ENCODE data around the gene UBE3B.

Gene UBE3B

DNA sequence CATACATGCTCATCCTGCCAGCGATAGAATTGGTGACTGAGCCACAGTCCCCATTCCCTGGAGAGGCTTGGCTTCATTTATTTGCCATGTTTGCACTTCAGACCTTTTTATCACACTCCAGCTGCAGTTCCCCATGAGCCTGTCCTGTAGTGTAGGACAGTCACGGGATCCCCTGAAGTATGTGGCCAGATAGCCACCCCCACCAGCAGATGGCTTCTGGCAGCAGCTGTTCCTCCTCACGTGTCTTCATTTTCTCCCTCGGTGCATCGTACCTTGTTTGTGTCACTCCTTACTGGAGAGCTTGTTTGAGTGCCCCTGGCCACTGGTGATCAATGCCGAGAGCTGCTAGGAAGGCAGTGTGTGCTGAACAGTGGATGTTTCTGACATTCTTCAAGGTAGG, 40.2 kb downstream of the UBE3B start:
- no peak overlapping the region for H3K27ac Mint-ChIP-seq
- no peaks in the 10 kb centered on the region for H3K4me1 Mint-ChIP-seq (ENCODE audit: low read depth)
- H3K9me3 Mint-ChIP-seq (ENCODE audit: low read depth): no peaks in the 10 kb centered on the region
- H3K4me3 Mint-ChIP-seq: no peak overlapping the region
- no peaks in the 10 kb centered on the region for H3K27me3 Mint-ChIP-seq
- H3K36me3 Mint-ChIP-seq: peaks cover 5% of the 10 kb centered on the region

DNA sequence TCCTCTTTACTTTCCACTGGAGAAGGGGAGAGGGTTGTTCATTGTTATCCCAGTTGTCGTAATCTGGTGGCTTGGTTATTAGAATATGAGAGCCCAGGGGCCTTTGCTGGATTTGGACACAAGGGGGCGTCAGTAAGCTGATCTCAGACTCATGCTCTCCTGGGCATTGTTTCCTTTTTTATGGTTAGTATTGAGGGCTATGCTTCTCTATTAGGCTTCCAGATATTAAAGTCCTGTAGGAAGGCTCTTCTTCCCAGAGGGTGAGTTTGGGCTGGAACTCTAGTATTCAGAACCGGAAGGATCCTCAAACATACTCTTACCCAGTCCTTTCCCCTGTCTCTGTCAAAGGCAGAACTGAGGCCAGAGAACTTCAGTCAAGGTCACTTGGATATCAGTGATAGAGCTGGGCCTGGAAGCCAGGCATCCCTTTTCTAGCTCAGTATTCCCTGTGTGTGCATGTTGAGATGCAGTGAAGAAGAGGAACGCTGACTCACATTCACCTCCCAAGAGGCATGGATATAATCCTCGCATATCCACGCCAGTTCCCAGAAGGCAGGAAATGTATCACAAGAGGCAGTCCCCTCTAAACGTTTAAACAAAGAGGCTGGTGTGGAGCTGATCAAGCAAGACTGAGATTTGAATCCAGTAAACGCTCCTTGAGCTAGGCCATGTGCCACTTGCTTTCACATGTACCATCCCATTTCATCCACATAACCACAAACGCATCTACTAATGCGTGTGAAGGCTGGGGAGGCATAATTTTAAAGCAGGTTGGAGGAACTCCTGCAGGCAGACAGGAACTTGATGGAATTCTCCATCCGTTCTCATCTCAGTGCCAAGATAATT, 41.6 kb downstream of the UBE3B start:
- Mint-ChIP-seq H3K4me1 (ENCODE audit: low read depth) (no peaks in the 10 kb centered on the region), H3K27ac (no peak overlapping the region), H3K27me3 (no peaks in the 10 kb centered on the region), H3K36me3 (peaks cover 5% of the 10 kb centered on the region), H3K4me3 (no peak overlapping the region), H3K9me3 (ENCODE audit: low read depth) (no peaks in the 10 kb centered on the region)

DNA sequence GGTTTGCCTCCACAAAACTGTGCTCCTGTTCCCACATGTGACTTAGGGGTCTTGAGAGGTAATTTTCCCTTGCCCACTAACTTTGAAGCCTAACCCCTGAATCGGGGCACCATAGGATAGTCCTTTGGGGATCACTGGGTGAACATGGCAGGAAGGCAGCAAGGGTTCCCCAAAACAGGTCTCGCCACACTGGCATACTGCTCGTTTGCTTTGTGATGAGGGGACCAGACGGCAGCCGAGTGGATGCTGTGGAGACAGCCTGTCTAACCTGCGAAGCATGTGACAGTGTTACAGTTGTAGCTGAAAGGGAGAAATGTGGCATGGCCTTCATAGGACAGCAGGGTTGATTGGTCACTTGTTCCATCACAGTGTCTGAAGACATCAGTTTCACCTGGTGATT, 42.4 kb downstream of the UBE3B start:
- Mint-ChIP-seq H3K36me3 (peaks cover 5% of the 10 kb centered on the region), H3K4me3 (no peak overlapping the region), H3K27me3 (no peaks in the 10 kb centered on the region), H3K27ac (no peak overlapping the region), H3K4me1 (ENCODE audit: low read depth) (no peaks in the 10 kb centered on the region), H3K9me3 (ENCODE audit: low read depth) (no peaks in the 10 kb centered on the region)

DNA sequence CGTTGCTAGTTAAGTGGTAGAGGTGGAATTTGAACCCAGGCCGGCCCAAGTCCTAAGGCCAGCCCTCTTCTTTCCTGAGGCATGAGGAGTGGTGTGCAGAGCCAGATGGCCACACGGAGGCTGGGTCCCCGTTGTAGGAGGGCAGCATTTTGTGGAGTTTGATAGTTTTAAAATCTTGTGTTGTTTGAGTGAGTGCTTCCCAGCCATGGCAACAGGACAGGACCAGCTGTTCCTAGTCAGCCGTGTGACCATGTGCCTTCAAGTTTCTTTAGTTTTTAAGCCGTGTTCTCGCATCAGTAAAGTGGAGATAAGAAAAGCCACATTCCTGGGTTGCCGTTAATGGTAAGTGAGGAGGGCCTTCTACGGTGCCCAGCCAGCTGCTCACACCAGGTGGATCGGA, 44.4 kb downstream of the UBE3B start:
- Mint-ChIP-seq H3K27me3 (no peaks in the 10 kb centered on the region), H3K4me3 (no peak overlapping the region), H3K27ac (no peak overlapping the region), H3K9me3 (ENCODE audit: low read depth) (no peaks in the 10 kb centered on the region), H3K36me3 (peaks cover 2% of the 10 kb centered on the region), H3K4me1 (ENCODE audit: low read depth) (no peaks in the 10 kb centered on the region)

DNA sequence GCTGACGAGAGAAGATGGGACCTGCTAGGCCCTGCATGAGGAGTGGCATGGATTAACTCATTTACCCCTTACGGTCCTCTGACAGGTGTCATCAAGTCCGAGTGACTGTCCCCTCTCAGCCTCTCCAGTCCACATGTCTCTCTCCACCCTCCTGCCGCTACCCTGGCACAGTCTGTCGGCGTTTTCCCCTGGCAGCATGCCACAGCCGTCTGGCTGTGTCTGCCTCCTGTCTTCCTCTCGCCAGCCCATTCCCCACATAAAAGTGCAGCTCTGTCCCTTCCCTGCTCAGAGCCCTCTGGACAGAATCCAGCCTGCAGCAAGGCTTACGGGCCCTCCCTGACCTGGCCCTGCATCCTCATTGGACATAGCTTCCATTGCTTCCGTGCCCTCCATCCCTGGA, 45.6 kb downstream of the UBE3B start:
- Mint-ChIP-seq H3K36me3 (no peaks in the 10 kb centered on the region), H3K27ac (no peak overlapping the region)

DNA sequence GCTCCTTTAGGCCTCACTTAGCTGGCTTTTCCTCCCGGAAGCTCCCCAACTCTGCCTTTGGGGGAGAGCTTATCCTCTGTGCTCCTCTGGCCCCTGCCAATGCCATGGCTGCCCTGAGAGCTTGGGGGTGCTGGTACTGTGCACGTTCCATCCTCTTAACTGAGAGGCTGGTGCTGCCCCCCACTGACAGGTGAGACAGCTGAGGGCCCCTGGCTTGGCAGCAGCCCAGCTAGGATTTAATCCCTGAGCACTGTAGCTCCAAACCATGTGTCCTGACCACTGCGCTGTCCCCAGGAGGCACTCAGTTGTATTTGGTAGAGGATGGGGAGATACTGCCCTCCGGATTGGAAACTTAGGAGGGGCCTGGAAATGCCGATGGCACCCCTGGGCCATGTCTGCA, 46.1 kb downstream of the UBE3B start:
- Mint-ChIP-seq H3K36me3 (no peaks in the 10 kb centered on the region), H3K9me3 (ENCODE audit: low read depth) (no peaks in the 10 kb centered on the region), H3K4me1 (ENCODE audit: low read depth) (no peaks in the 10 kb centered on the region), H3K4me3 (no peak overlapping the region), H3K27me3 (no peaks in the 10 kb centered on the region), H3K27ac (no peak overlapping the region)

More for the DNA sequence above, 45.6 kb downstream of the UBE3B start:
- H3K4me1 Mint-ChIP-seq (ENCODE audit: low read depth): no peaks in the 10 kb centered on the region
- H3K4me3 Mint-ChIP-seq: no peak overlapping the region
- no peaks in the 10 kb centered on the region for H3K27me3 Mint-ChIP-seq
- no peaks in the 10 kb centered on the region for H3K9me3 Mint-ChIP-seq (ENCODE audit: low read depth)

DNA sequence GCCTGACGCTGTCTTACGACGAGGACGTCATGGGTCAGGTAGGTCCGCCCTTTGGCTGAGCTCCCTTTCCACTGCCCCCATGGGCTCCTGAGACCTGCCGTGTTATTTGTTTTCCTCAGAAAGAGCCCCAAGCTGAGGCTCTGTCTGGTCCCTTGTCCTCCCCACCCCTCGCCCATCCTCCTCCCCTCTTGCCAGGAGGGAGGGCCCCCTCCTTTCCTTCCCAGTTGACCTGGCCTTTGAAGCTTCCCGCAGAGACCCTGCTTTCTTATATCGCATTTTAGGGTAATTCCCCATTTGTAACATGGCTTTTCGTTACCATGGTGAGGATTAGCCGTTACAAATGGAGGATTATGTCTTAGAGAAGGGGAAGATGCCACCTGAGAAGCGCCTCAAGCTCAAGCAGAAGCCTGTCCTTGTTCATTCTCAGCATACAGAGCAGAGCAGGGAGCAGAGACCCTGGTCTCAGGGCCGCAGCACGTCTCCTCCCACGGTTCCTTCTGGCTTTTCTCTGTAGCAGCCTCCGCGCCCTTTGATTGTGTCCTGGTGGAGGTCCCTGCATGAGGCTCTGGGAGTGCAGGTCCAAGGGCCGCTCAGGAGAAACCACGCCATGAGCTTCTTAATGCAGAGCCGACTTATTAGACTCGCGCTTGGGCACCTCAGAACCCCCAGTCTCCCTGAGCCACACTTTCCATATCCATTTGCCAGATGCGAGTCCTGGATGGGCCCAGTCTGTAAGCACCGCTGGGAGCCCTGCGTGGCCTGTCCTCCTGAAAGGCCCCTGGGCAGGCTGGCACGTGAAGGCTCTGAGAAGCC, 47.2 kb downstream of the UBE3B start:
- Mint-ChIP-seq H3K4me3 (no peak overlapping the region), H3K36me3 (no peaks in the 10 kb centered on the region), H3K4me1 (ENCODE audit: low read depth) (no peaks in the 10 kb centered on the region), H3K27me3 (no peaks in the 10 kb centered on the region), H3K9me3 (ENCODE audit: low read depth) (no peaks in the 10 kb centered on the region), H3K27ac (no peak overlapping the region)

GRCh38 chr12:109525279-109525585, 47.8 kb downstream of the UBE3B start:
- Mint-ChIP-seq H3K4me1 (ENCODE audit: low read depth) (no peaks in the 10 kb centered on the region), H3K27ac (no peak overlapping the region), H3K36me3 (no peaks in the 10 kb centered on the region), H3K4me3 (no peak overlapping the region), H3K9me3 (ENCODE audit: low read depth) (no peaks in the 10 kb centered on the region), H3K27me3 (no peaks in the 10 kb centered on the region)

- H3K4me3 Mint-ChIP-seq: no peak overlapping the region
- H3K9me3 Mint-ChIP-seq (ENCODE audit: low read depth): no peaks in the 10 kb centered on the region
- no peak overlapping the region for H3K27ac Mint-ChIP-seq
- H3K4me1 Mint-ChIP-seq (ENCODE audit: low read depth): no peaks in the 10 kb centered on the region
- no peaks in the 10 kb centered on the region for H3K36me3 Mint-ChIP-seq
- no peaks in the 10 kb centered on the region for H3K27me3 Mint-ChIP-seq
These were observed 50.2 kb downstream of the UBE3B start for GRCh38 chr12:109527489-109528123.

DNA sequence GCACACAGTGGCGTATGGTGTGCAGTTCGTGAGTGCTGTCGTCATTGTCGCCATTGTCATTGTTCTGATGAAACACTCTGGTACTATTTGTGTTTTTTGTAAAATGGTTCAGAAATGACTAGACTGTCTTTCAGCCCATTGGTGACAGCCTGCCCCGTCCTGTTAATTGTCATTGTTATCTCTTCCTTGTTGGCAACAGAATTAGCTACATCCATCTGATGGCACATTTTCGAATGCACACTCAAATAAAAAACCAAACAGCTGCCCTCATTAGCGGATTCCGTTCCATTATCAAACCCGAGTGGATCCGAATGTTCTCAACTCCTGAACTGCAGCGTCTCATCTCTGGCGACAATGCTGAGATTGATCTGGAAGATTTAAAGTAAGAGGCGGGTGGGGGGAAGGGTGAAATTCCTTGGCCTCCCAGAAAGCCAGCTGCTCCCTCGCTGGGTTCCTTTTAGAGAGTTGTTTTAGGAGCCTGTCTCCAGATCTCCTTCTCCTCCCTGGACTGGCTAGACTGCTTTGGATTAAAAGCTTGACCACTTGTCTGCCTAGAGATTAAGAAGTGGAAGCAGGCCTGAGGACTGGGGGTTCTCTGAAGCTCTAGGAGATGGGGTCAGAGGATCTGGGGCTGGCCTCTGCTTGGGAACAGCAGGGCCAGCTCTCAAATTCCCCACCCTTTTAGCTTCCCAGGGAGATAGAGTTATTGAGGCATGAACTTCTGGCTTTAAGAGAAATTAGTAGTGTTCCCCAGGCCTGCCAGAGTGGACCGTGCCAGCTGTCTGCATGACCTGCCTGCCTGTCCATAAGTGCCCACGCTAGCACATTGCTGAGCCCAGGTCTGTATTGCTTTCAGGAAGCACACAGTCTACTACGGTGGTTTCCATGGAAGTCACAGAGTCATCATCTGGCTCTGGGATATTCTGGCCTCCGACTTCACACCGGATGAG, 52.5 kb downstream of the UBE3B start:
- no peaks in the 10 kb centered on the region for H3K36me3 Mint-ChIP-seq
- H3K4me3 Mint-ChIP-seq: no peak overlapping the region
- no peaks in the 10 kb centered on the region for H3K9me3 Mint-ChIP-seq (ENCODE audit: low read depth)
- no peaks in the 10 kb centered on the region for H3K4me1 Mint-ChIP-seq (ENCODE audit: low read depth)
- H3K27ac Mint-ChIP-seq: no peak overlapping the region
- H3K27me3 Mint-ChIP-seq: no peaks in the 10 kb centered on the region

DNA sequence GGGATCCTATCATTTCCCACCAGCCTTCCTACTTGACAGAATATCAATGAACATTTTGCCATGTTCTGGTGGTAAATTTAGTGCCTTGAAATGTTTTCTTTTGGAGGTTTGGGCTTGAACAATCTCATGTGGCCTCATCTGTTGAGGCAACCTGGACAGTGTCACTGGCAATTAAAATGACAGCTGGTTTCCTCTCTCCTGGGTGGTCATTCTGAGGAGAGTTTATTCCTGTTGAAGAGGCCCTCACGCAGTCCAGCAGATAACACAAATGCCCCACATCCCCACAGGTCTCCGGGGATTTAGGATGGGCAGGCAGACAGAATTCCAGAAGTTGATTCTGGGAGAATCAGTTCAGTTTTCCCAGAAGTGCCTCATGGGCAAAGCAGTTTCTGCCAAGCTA, 54.0 kb downstream of the UBE3B start:
- no peak overlapping the region for H3K4me3 Mint-ChIP-seq
- H3K36me3 Mint-ChIP-seq: no peaks in the 10 kb centered on the region
- H3K9me3 Mint-ChIP-seq (ENCODE audit: low read depth): no peaks in the 10 kb centered on the region
- H3K4me1 Mint-ChIP-seq (ENCODE audit: low read depth): no peaks in the 10 kb centered on the region
- H3K27ac Mint-ChIP-seq: no peak overlapping the region
- no peaks in the 10 kb centered on the region for H3K27me3 Mint-ChIP-seq

DNA sequence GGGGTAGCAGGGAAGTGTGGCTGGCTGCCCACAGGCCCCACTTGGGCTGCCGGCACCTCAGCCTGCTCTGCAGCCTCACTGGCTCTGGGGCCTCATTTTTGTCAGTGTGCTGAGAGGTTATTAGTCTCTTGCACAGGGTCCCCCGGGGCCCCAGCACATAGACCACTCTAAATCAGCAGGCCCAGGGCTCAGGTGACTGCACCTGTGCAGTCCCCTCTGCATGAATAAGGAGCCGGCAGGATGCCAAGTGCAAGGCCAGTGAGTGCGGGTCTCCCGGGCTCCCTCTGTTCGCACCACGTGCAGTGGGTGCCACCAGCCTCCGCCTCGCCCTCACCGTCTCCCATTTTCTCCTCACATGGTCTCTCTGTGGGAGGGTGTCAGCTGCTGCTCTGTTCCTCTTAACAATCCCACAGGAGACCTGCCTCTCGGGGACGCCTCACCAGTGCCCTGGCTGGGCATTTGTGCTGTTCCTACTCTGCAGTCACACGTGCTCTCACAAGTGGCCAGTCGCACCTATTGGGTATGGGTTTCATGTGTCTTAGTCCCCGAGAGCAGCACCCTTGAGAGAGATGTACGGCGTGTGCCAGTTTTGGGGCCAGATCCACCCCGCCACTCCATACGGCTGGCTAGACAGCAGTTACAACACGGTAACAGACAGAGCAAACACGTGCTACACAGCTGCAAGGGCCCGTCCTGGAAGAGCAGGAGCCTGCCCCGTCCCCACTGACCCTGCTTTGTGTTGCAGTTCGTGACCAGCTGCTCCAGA, 55.5 kb downstream of the UBE3B start:
- Mint-ChIP-seq H3K36me3 (no peaks in the 10 kb centered on the region), H3K4me3 (no peak overlapping the region), H3K27ac (no peak overlapping the region), H3K27me3 (no peaks in the 10 kb centered on the region), H3K9me3 (ENCODE audit: low read depth) (no peaks in the 10 kb centered on the region), H3K4me1 (ENCODE audit: low read depth) (no peaks in the 10 kb centered on the region)

- Mint-ChIP-seq H3K4me3 (no peak overlapping the region), H3K27ac (no peak overlapping the region), H3K4me1 (ENCODE audit: low read depth) (no peaks in the 10 kb centered on the region), H3K9me3 (ENCODE audit: low read depth) (no peaks in the 10 kb centered on the region), H3K36me3 (no peaks in the 10 kb centered on the region), H3K27me3 (no peaks in the 10 kb centered on the region)
These were observed 56.0 kb downstream of the UBE3B start for GRCh38 chr12:109533487-109533740.

GRCh38 chr12:109534456-109534855, 57.0 kb downstream of the UBE3B start:
- Mint-ChIP-seq H3K36me3 (no peaks in the 10 kb centered on the region), H3K27ac (no peak overlapping the region), H3K9me3 (ENCODE audit: low read depth) (no peaks in the 10 kb centered on the region), H3K4me3 (no peak overlapping the region), H3K4me1 (ENCODE audit: low read depth) (no peaks in the 10 kb centered on the region), H3K27me3 (no peaks in the 10 kb centered on the region)
